GM18498 (cell line): ENCODE results near the gene AIPL1.
"Not testable (repeated sequence)": the region's sequence is repeated elsewhere in the genome, so short reads cannot be mapped to it uniquely, and the experiment has no call there.

ENCODE experiments used
- ATAC-seq: cut with Tn5 transposase; IDR thresholded peaks from one replicate; pipeline ENCODE4 v1.9.1; 2021; ENCODE audit warnings: mild to moderate bottlenecking, moderate library complexity; ENCODE audit not compliant: unreplicated experiment

AIPL1 gene, protein sequence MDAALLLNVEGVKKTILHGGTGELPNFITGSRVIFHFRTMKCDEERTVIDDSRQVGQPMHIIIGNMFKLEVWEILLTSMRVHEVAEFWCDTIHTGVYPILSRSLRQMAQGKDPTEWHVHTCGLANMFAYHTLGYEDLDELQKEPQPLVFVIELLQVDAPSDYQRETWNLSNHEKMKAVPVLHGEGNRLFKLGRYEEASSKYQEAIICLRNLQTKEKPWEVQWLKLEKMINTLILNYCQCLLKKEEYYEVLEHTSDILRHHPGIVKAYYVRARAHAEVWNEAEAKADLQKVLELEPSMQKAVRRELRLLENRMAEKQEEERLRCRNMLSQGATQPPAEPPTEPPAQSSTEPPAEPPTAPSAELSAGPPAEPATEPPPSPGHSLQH

DNA sequence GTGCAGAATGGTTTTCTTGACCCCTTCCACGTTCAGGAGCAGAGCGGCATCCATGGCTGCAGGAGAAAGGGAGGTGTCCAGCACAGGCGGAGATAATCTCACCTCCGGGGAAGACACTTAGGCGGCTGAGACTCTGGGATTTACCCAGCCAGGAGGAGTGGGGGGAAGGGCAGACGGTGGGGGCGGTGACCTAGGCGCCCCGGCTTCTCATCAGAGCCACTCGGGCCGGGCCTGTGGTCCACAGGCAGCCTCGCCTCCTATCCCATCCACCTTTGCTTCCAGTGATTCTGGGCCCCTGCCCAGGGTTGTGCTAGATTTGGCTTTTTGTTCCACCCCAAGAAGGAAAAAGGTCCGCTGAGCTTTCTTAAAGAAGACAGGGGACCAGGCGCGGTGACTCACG is at the start of gene AIPL1:
Gene AIPL1, minus strand, starts transcription at position 71 of the 400 bp plus-strand sequence. Its CDS starts 17 bp downstream, at position 54.
- no peak for ATAC-seq

- no peak for ATAC-seq
These were observed 48.6 kb upstream of the AIPL1 start for GRCh38 chr17:6483507-6483906.

DNA sequence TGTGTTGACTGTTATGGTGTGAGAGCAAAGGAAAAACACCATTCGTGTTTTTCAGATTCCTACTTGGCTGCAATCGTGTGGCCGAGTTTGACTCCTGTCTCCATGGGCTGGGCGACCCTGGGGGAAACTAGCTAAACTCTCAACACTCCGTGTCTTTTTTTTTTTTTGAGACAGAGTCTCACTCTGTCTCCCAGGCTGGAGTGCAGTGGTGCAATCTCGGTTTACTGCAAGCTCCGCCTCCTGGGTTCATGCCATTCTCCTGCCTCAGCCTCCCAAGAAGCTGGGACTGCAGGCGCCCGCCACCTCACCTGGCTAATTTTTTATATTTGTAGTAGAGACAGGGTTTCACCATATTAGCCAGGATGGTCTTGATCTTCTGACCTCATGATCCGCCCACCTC is 47.9 kb upstream of the AIPL1 start:
- not testable (repeated sequence) for ATAC-seq

GRCh38 chr17:6482105-6482455 is 47.2 kb upstream of the AIPL1 start:
- no peak for ATAC-seq

DNA sequence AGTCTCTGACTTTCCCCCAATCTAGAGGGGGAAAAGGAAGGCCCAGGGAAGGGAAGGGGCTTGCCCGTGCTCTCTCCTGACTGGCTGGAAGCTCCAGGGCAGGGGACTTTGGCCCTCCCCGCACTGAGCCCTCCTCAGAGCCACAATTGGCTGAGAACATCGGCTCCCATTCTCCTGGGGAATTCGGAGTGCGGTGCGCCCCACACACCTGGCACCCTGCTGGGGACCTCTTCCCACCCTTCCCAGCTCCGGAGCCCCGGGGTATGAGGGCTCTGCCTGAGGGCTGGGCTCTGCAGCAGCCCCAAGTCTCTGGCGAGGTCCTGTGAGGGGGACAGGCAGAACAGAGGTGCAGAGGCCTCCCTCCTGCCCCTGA is 45.4 kb upstream of the AIPL1 start:
- ATAC-seq, result no peak

- ATAC-seq, result no peak
These were observed 44.8 kb upstream of the AIPL1 start for GRCh38 chr17:6479622-6480302.

GRCh38 chr17:6478486-6478885 is 43.6 kb upstream of the AIPL1 start:
- no peak for ATAC-seq

DNA sequence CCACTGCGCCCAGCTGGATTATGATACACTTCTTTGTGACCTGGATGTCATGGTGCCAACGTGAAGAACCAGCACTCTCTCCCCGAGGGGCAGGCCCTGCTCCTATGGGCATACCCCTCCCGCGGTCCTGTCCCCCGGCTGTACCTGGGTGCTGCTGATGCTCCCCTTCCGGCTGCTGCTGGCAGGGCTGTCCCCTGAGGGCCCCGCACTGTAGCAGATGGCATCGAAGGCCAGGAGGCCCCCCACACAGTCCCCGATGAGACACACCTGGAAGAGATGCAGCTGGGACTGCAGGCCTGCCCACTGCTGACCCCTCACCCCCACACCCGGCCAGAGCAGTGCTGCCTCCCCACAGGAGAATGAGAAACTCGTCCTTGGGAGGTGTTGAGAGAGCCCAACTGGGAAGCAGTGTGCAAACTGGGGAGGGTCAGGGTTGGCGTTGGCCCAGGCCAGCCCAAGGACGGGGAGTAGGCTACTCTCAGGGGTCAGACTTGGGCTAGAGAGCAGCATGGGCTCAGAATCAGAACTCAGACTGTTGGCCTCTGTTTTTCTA is 43.0 kb upstream of the AIPL1 start:
- ATAC-seq, result no peak

DNA sequence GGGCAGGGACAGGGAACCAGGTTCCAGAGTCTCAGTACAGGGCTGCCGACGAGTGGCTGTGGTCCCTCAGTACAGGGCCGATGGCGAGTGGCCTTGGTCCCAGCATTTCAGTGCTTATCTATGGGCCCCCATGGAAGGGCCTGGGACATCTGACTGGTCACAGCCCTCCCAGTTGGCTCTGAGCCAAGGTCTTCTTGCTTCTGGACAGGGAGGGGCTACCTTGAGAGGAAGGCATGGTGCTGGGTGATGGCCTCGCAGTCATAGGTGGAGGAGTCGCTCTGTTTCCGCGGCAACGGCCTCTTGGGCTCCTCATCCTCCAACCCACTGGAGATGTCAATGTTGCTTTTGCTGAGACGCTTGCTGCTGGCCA is 41.9 kb upstream of the AIPL1 start:
- no peak for ATAC-seq

- no peak for ATAC-seq
These were observed 41.3 kb upstream of the AIPL1 start for GRCh38 chr17:6476076-6476809.

DNA sequence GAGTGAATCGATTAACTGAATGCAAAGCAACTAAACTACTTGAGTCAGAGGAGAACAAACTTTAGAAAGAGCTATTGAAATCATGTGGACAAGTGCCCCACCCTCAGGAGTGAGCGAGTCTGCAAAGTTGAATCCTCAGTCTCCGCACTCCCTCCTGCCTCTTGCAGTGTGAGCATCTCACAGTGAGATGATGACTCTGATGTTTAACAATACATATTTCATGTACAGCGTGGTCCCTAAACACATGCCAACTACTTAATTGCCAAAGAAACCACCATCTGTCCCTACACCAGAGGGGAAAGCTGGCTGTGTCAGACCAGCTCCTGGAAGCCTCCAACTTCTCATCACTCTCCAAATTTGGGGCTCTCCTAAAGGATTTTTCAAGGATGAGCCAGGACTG is 40.5 kb upstream of the AIPL1 start:
- ATAC-seq, result no peak

GRCh38 chr17:6474906-6475305 is 40.0 kb upstream of the AIPL1 start:
- ATAC-seq, result no peak

GRCh38 chr17:6474376-6474775 is 39.5 kb upstream of the AIPL1 start:
- no peak for ATAC-seq

DNA sequence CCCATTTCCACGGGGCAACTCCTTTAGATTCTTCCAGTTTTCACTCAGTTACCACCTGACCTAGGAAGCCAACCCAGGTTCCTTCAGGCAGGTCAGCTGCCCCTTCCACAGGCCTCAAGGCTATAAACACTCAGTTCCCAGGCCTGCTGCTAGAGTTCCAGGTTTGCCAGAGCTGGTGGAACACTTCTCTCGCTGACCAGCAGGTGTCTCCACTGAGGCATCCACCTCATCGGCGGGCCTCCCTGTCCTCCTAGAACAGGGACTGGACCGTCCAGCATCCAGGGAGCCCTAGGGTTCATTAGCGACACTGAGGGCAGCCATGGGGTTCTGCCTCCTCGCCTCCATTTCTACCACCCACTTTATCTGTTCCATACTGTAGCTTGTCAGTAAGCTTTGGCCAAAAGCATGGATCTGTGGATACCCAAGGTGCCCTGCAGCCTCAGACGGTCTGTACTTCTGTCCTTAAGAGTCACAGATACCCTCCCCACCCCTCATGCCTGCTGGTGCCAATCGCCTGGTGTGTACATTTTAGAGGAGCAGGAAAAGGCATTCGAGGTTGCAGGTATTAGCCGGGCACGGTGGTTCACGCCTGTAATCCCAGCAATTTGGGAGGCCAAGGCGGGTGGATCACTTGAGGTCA is 38.3 kb upstream of the AIPL1 start:
- no peak for ATAC-seq

- no peak for ATAC-seq
These were observed 37.6 kb upstream of the AIPL1 start for GRCh38 chr17:6472517-6472916.

DNA sequence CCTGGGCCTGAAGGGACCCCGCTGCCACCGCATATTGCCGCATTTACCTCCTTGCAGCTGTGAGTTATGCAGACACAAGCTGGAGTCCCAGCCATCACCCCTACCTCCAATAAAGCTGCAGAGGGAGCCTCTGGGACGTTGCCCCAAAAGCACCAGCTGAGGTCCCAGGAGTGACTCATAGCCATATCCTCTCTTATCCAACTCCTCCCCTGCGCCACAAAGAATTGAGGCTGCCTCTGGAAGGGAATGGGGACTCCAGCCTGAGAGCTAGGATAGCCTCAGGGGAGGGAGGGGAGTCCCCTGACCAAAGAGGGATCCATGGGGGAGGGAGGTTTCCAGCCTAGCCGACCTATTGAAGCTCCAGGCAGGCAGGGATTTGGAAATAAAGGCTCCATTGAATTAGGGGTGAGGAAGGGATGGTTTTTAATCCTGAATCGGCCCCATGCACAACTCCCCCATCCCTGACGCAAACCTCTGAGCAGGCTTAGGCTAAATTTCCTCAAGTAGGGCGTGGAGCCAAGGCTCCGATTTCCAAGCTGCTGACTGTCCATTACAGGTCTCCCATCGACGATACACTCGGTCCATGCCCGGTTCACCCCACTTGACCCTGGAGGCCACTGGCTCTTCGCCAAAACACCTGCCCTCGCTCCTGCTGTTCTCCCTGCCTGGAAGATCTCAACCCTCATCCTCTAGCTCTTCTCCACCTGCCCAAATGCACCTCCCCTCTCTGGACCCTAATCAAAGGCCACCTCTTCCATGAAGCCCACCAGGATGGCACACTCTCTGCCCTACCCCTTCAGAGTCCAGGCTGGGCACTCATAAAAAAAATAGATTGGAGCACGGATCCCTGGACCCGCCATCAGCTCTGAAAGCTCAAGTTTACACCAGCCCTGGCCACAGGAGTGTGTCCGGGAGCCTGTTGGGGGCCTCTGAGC is 36.9 kb upstream of the AIPL1 start:
- ATAC-seq, result no peak

DNA sequence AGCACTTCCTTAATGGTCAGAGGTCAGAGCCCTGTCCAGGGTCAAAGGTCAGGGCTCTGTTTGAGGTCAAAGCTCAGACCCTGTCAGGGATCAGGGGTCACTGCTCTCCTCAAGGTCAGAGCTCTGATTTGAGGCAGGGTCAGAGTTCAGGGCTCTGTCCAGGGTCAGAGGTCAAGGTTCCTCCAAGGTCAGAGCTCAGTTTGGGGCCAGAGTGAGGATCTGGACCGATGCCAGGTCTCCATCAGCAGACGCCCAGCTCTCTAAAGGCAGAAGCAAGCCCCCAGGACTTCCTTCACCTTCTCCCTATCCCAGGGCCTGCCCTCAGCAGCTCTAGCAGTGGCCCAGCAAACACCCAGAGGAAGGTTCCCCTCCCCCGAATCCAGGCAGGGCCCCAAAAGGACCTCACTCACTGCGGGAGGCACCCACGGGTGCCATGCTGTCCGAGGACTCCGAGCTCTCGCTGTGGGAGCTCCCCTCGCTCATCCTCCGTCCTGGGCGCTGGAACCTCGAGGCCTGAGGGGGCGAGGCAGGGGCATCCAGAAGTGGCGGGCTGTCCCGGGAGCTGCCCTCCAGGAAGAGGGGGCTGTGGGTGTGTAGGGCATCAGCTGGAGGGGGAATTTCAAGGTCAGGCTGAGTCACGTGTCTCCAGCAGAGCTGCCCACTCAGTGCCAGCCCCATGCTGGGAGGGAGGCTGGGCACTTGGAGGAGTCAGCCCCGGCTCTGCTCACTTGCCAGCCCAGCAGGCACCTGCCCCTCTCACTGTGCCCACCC is 36.0 kb upstream of the AIPL1 start:
- no peak for ATAC-seq

DNA sequence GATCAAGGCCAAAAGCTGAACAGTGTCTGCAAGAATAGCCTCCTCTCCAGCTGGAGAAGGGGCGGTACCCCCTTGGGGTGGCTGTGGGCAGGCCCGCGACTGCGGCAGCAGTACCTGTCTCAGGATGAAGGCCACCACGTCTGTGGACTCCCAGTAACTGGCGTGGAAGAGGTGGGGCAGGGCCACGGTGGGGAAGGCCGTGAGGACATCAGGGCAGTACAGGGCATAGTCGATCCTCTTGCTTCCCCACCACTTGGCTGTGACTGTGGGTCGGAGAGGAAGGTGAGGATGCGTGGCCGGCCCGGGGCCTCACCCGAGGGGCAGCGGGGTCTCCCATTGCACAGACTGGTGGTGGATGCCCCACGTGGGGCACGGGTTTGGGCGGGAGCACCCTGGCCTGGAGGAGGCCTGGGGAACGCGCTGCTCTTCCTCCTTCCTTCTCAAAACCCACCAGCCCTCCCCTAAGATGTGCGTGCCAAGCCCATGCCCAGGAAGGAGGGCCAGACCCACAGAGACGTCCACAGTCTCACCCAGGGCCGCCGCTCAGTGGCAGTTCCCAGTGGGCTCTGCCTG is 35.3 kb upstream of the AIPL1 start:
- ATAC-seq, result no peak
